OCI-LY7 (cell line): Measurements from ENCODE around the gene CERS6. TPM values are rescaled to one million over a fixed set of nuclear protein-coding genes. Genes with fewer than 3 reads are reported as not detected.

ENCODE experiments used
- BruUV-seq: library from RNA; stranded (reverse); fragments of 400-500 nt; replicated peaks from 2 replicates; lab custom pipeline; 2021; lab: Mats Ljungman, UMichigan
- CTCF ChIA-PET: fragments of 300-600 bp; sonication (Branson Sonifier 250); formaldehyde crosslinking; loops from one replicate; lab custom pipeline; 2022; ENCODE audit warnings: antibody characterized with exemption; ENCODE audit not compliant: unreplicated experiment; lab: Charles Lee
- POLR2A ChIA-PET: fragments of 300-600 bp; sonication (Branson Sonifier 250); formaldehyde crosslinking; loops from one replicate; lab custom pipeline; 2022; ENCODE audit warnings: antibody characterized with exemption; lab: Charles Lee
- DNase-seq: peaks from one replicate; pipeline ENCODE4 v3.0.0-alpha.2; 2015; ENCODE audit warnings: low spot score
- H2AFZ ChIP-seq: fragments of 200-600 bp; sonication (generic), shearing (Covaris generic); 2 replicates; pipeline ENCODE4 v1.6.1; 2014; ENCODE audit warnings: mild to moderate bottlenecking, antibody characterized with exemption, low read length, moderate library complexity
- H3K27ac ChIP-seq: fragments of 200-600 bp; sonication (generic); 2 replicates; pipeline ENCODE4 v1.5.1; 2014; ENCODE audit warnings: mixed run types, low read depth, mild to moderate bottlenecking, moderate library complexity, low read length, inconsistent platforms; ENCODE audit not compliant: poor library complexity, severe bottlenecking
- H3K36me3 ChIP-seq: fragments of 200-600 bp; sonication (generic); 2 replicates; pipeline ENCODE4 v1.6.1; 2014; ENCODE audit warnings: mild to moderate bottlenecking, antibody characterized with exemption, low read length, moderate library complexity, mixed read lengths; ENCODE audit not compliant: insufficient read depth
- H3K4me1 ChIP-seq: fragments of 200-600 bp; sonication (generic); 2 replicates; pipeline ENCODE4 v1.5.1; 2014; ENCODE audit warnings: mild to moderate bottlenecking, low read length; ENCODE audit not compliant: insufficient read depth, poor library complexity, severe bottlenecking
- H3K4me2 ChIP-seq: fragments of 200-600 bp; sonication (generic); 2 replicates; pipeline ENCODE4 v1.6.1; 2014; ENCODE audit warnings: mild to moderate bottlenecking, low read length
- H3K4me3 ChIP-seq: fragments of 200-600 bp; sonication (generic); 2 replicates; pipeline ENCODE4 v1.5.1; 2014; ENCODE audit warnings: mild to moderate bottlenecking, low read depth, low read length; ENCODE audit not compliant: poor library complexity, severe bottlenecking
- H3K79me2 ChIP-seq: fragments of 200-600 bp; sonication (generic); 2 replicates; pipeline ENCODE4 v1.6.1; 2016; ENCODE audit warnings: low read depth, mild to moderate bottlenecking, low read length, moderate library complexity, mixed read lengths; ENCODE audit not compliant: insufficient read depth
- H3K9me2 ChIP-seq: fragments of 200-600 bp; sonication (generic); 2 replicates; pipeline ENCODE4 v1.6.1; 2016; ENCODE audit warnings: mild to moderate bottlenecking, low read length, mixed read lengths; ENCODE audit not compliant: insufficient read depth
- H3K9me3 ChIP-seq: fragments of 200-600 bp; sonication (generic); 2 replicates; pipeline ENCODE4 v1.6.1; 2014; ENCODE audit warnings: mild to moderate bottlenecking, mixed run types, low read length, mixed read lengths
- H4K20me1 ChIP-seq: fragments of 200-600 bp; sonication (generic); 2 replicates; pipeline ENCODE4 v1.6.1; 2014; ENCODE audit warnings: mild to moderate bottlenecking, antibody characterized with exemption, low read length, moderate library complexity, mixed read lengths; ENCODE audit not compliant: insufficient read depth
- EZH2phosphoT487 ChIP-seq: fragments of 200-600 bp; sonication (generic); IDR thresholded peaks from 2 replicates; pipeline ENCODE4 v1.6.1; 2018; ENCODE audit warnings: low read depth, borderline replicate concordance, mild to moderate bottlenecking, mixed run types, antibody characterized with exemption, low read length, moderate library complexity, mixed read lengths
- intact Hi-C: fragments of 100-400 bp; cut with micrococcal nuclease; formaldehyde crosslinking; loops from one replicate; pipeline ENCODE4 v1.10.0; 2022; ENCODE audit not compliant: unreplicated experiment
- total RNA-seq, 2 experiments: library from RNA; depleted of rRNA in 1 of 2; stranded (reverse); fragments of >200 nt in 1 of 2; shearing (Covaris generic) in 1 of 2; gene quantifications; 2 replicates each; pipeline ENCODE4 v1.2.3, GENCODE V29; 2014 to 2022
- TF ChIP-seq, protein P1 (sequence below): fragments of 200-600 bp; sonication (generic); conservative IDR thresholded peaks from 2 replicates; pipeline ENCODE4 v1.5.1; 2014; ENCODE audit warnings: mild to moderate bottlenecking, antibody characterized with exemption, low read length, moderate library complexity, mixed read lengths

Gene CERS6
- total RNA-seq, 2 experiments from 2014 or later, result 0.04 TPM; not detected in 1

DNA sequence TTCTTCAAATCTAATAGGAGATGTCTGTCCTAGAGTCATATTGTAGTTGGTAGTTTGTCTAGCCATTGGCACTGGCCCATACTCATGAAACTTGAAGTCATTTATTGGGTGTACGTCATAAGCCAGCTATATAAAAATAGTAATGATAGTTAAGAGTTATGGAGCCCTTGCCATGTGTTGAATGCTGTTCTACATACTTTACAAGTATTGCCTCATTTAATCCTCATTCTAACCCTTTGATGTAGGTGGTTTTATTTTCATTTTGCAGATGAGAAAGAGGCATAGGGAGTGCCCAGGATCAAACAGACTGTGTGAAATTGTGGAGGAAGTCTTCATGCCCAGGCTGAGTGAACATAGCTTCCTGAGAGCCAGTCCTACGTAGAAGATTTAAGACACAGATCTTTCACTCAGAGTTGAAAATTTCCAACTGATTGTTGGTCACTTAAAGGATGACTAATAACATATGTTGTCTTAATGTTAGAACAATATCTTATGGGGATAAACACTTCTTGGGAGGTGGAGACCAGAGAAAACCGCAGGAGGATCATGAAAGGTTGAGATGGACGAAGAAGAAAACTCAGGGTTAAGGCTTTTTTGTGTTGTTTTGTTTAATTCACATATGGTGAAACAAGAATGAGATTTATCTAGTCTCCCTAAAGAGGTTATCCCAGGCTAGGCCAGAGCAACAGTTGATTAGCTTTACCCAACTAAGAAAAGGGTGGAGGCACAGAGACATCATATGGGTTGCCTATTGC is 156.0 kb downstream of the CERS6 start:
- no peaks in the 10 kb centered on the region for H3K9me2 ChIP-seq
- no peak overlapping the region for H3K4me3 ChIP-seq
- intact Hi-C loops, result loop anchor here (10.0 kb wide), 1 partner anchor 267 kb away; no protein-coding TSS in a partner anchor
- BruUV-seq, result no TSS peak
- H4K20me1 ChIP-seq, result no peaks in the 10 kb centered on the region
- no peak overlapping the region for H2AFZ ChIP-seq
- H3K4me1 ChIP-seq, result no peaks in the 10 kb centered on the region
- DNase-seq, result no peak
- H3K9me3 ChIP-seq, result no peaks in the 10 kb centered on the region
- no peak overlapping the region for H3K4me2 ChIP-seq
- no peak for TF ChIP-seq EZH2phosphoT487
- TF ChIP-seq, protein P1, sequence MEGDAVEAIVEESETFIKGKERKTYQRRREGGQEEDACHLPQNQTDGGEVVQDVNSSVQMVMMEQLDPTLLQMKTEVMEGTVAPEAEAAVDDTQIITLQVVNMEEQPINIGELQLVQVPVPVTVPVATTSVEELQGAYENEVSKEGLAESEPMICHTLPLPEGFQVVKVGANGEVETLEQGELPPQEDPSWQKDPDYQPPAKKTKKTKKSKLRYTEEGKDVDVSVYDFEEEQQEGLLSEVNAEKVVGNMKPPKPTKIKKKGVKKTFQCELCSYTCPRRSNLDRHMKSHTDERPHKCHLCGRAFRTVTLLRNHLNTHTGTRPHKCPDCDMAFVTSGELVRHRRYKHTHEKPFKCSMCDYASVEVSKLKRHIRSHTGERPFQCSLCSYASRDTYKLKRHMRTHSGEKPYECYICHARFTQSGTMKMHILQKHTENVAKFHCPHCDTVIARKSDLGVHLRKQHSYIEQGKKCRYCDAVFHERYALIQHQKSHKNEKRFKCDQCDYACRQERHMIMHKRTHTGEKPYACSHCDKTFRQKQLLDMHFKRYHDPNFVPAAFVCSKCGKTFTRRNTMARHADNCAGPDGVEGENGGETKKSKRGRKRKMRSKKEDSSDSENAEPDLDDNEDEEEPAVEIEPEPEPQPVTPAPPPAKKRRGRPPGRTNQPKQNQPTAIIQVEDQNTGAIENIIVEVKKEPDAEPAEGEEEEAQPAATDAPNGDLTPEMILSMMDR, result no peak
- H3K27ac ChIP-seq, result no peak overlapping the region
- POLR2A ChIA-PET, result interaction anchor here (0.9 kb wide), 1 partner anchor 497 kb away, joined by 3 read pairs; no protein-coding TSS in a partner anchor
- no peaks in the 10 kb centered on the region for H3K36me3 ChIP-seq
- no peaks in the 10 kb centered on the region for H3K79me2 ChIP-seq
- CTCF ChIA-PET, result interaction anchor here (0.5 kb wide), 1 partner anchor 82 kb away, joined by 3 read pairs; no protein-coding TSS in a partner anchor

DNA sequence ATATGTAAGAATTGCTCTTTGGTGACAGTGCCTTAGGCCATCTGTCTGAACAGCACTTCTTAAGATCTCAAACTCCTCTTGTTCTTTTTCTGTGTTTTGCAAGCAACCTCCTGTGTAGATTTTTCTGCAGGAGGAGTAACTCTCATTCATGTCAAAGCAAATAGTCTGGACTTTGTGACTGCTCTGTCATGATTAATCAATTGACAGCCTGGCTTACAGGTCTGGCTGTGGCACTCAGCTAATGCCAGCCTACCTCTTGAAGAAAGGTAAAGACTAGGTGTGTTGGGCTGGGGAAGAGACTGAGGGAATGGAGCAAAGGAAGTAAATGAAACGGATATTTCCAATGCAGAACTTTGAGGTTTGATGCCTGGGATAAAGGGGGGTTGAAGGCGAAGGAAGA is 156.6 kb downstream of the CERS6 start:
- POLR2A ChIA-PET, result interaction anchor here (0.9 kb wide), 1 partner anchor 496 kb away, joined by 3 read pairs; no protein-coding TSS in a partner anchor
- Histone ChIP-seq H2AFZ (no peak overlapping the region), H3K27ac (no peak overlapping the region), H3K4me2 (no peak overlapping the region), H3K4me3 (no peak overlapping the region), H3K9me3 (no peaks in the 10 kb centered on the region), H3K9me2 (no peaks in the 10 kb centered on the region), H3K79me2 (no peaks in the 10 kb centered on the region), H3K4me1 (no peaks in the 10 kb centered on the region), H3K36me3 (no peaks in the 10 kb centered on the region), H4K20me1 (no peaks in the 10 kb centered on the region)
- TF ChIP-seq, protein P1, result no peak
- no peak for TF ChIP-seq EZH2phosphoT487
- intact Hi-C loops, result loop anchor here (10.0 kb wide), 1 partner anchor 268 kb away; no protein-coding TSS in a partner anchor
- CTCF ChIA-PET, result interaction anchor here (0.5 kb wide), 1 partner anchor 83 kb away, joined by 3 read pairs; no protein-coding TSS in a partner anchor
- BruUV-seq, result no TSS peak
- DNase-seq, result no peak
